ENCODE data around the gene AFG3L2. TPM values are rescaled to one million over a fixed set of nuclear protein-coding genes. Genes with fewer than 3 reads are reported as not detected.

Gene AFG3L2
- total and polyA plus RNA-seq, 7 donors, result 88.8 to 163 (median 106) TPM

GRCh38 chr18:12301263-12302005 lies 75.6 kb downstream of the AFG3L2 start:
- 87 to 91% (median 89%) methylated on average over 13 of the region's 13 CpGs for WGBS, 3 donors
- H3K9me3 ChIP-seq, result no peaks in the 10 kb centered on the region
- ATAC-seq, result no peak
- H3K4me1 ChIP-seq, result no peaks in the 10 kb centered on the region
- no peak overlapping the region for H3K27ac ChIP-seq
- no peak overlapping the region for H3K4me3 ChIP-seq
- H3K27me3 ChIP-seq (ENCODE audit: insufficient read depth in 3 of 3, low read length in 2 of 3), result peaks cover 0 to 13% (median 2%) of the 10 kb centered on the region in 3 donors
- no peak for DNase-seq
- no peak for TF ChIP-seq CTCF (IDR thresholded peaks at IDR 0.05)
- intact Hi-C loops (cut with DNase I), result no loop called here
- H3K36me3 ChIP-seq (ENCODE audit: insufficient read depth in 1 of 2, low read depth in 1 of 2), result no peaks in the 10 kb centered on the region

- Histone ChIP-seq H3K9me3 (no peaks in the 10 kb centered on the region), H3K27me3 (ENCODE audit: insufficient read depth in 3 of 3, low read length in 2 of 3) (no peaks in the 10 kb centered on the region), H3K27ac (no peak overlapping the region), H3K4me3 (no peak overlapping the region), H3K4me1 (no peaks in the 10 kb centered on the region), H3K36me3 (ENCODE audit: insufficient read depth in 1 of 2, low read depth in 1 of 2) (no peaks in the 10 kb centered on the region)
- no peak for ATAC-seq
- intact Hi-C loops (cut with DNase I), result no loop called here
- no peak for TF ChIP-seq CTCF (IDR thresholded peaks at IDR 0.05)
- 75 to 81% (median 79%) methylated on average over 2 of the region's 2 CpGs for WGBS, 3 donors
- no peak for DNase-seq
Measured at GRCh38 chr18:12299862-12300261, 77.2 kb downstream of the AFG3L2 start.

- TF ChIP-seq CTCF (IDR thresholded peaks at IDR 0.05), result no peak
- H3K9me3 ChIP-seq, result no peaks in the 10 kb centered on the region
- 64 to 76% (median 67%) methylated on average over 1 of the region's 1 CpG for WGBS, 3 donors
- ATAC-seq (no peak), DNase-seq (no peak)
- no peak overlapping the region for H3K4me3 ChIP-seq
- H3K4me1 ChIP-seq, result no peaks in the 10 kb centered on the region
- no peak overlapping the region for H3K27ac ChIP-seq
- intact Hi-C loops (cut with DNase I), result no loop called here
- no peaks in the 10 kb centered on the region for H3K27me3 ChIP-seq (ENCODE audit: insufficient read depth in 3 of 3, low read length in 2 of 3)
- H3K36me3 ChIP-seq (ENCODE audit: insufficient read depth in 1 of 2, low read depth in 1 of 2), result no peaks in the 10 kb centered on the region
Measured at GRCh38 chr18:12296457-12296856, 80.6 kb downstream of the AFG3L2 start.

GRCh38 chr18:12296087-12296403 lies 81.0 kb downstream of the AFG3L2 start:
- no peaks in the 10 kb centered on the region for H3K36me3 ChIP-seq (ENCODE audit: insufficient read depth in 1 of 2, low read depth in 1 of 2)
- no peak for TF ChIP-seq CTCF (IDR thresholded peaks at IDR 0.05)
- peaks cover 0 to 3% (median 0%) of the 10 kb centered on the region in 3 donors for H3K27me3 ChIP-seq (ENCODE audit: insufficient read depth in 3 of 3, low read length in 2 of 3)
- no peak for DNase-seq
- WGBS, 3 donors, result 98 to 100% (median 99%) methylated on average over 3 of the region's 3 CpGs
- H3K27ac ChIP-seq, result no peak overlapping the region
- no peaks in the 10 kb centered on the region for H3K9me3 ChIP-seq
- no peak overlapping the region for H3K4me3 ChIP-seq
- intact Hi-C loops (cut with DNase I), result no loop called here
- no peaks in the 10 kb centered on the region for H3K4me1 ChIP-seq
- no peak for ATAC-seq
